Measurements from ENCODE around the gene MGAT4B. TPM values are rescaled to one million over a fixed set of nuclear protein-coding genes. Genes with fewer than 3 reads are reported as not detected.

MGAT4B gene
- total RNA-seq, 4 donors from 2014 or later: 495 to 1,114 (median 787) TPM

DNA sequence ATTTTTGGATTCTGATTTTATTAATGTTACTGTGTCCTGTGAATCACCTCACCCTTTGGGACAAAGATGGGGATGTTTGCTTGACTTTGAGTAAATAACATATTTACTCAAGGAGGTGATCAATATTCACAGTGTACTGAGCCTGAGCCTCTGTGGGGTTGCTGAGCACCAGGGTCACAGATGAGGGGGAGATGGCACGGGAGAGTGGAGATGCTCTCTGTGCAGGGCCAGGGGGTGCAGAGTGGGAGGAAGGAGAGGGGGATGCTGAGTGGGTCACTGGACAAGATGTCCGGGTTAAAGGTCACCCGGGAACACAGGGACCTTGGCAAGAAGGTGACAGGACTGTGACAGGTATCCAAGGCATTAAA, 18.1 kb upstream of the MGAT4B start:
- intact Hi-C loops (cut with DNase I; ENCODE audit: low total_unique reads) (no loop called here), in situ Hi-C loops (cut with MboI; ENCODE audit: low pct_ligation_motif_present in 1 of 4, low pct_unique_long_range_greater_than_20kb in 1 of 4, low sequenced_read_pairs in 3 of 4) (no loop called here)
- no peak for DNase-seq
- Histone ChIP-seq H3K27me3 (no peaks in the 10 kb centered on the region), H3K4me1 (peaks cover 44 to 71% (median 69%) of the 10 kb centered on the region in 4 donors), H3K9me3 (no peaks in the 10 kb centered on the region), H3K27ac (peak overlapping the region in 3 of 4 donors; percentile 45 to 83 (median 77)), H3K4me3 (no peak overlapping the region), H3K36me3 (peaks cover 0 to 41% (median 20%) of the 10 kb centered on the region in 4 donors)
- TF ChIP-seq POLR2A (IDR thresholded peaks at IDR 0.05) (no peak), EP300 (IDR thresholded peaks at IDR 0.05; ENCODE audit: low read depth) (no peak), POLR2AphosphoS5 (IDR thresholded peaks at IDR 0.05) (no peak)
- TF ChIP-seq, protein P1, sequence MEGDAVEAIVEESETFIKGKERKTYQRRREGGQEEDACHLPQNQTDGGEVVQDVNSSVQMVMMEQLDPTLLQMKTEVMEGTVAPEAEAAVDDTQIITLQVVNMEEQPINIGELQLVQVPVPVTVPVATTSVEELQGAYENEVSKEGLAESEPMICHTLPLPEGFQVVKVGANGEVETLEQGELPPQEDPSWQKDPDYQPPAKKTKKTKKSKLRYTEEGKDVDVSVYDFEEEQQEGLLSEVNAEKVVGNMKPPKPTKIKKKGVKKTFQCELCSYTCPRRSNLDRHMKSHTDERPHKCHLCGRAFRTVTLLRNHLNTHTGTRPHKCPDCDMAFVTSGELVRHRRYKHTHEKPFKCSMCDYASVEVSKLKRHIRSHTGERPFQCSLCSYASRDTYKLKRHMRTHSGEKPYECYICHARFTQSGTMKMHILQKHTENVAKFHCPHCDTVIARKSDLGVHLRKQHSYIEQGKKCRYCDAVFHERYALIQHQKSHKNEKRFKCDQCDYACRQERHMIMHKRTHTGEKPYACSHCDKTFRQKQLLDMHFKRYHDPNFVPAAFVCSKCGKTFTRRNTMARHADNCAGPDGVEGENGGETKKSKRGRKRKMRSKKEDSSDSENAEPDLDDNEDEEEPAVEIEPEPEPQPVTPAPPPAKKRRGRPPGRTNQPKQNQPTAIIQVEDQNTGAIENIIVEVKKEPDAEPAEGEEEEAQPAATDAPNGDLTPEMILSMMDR (IDR thresholded peaks at IDR 0.05): no peak
- 72 to 76% methylated on average over 3 of the region's 3 CpGs for WGBS, 2 donors (ENCODE audit: low coverage in 1 of 2)

DNA sequence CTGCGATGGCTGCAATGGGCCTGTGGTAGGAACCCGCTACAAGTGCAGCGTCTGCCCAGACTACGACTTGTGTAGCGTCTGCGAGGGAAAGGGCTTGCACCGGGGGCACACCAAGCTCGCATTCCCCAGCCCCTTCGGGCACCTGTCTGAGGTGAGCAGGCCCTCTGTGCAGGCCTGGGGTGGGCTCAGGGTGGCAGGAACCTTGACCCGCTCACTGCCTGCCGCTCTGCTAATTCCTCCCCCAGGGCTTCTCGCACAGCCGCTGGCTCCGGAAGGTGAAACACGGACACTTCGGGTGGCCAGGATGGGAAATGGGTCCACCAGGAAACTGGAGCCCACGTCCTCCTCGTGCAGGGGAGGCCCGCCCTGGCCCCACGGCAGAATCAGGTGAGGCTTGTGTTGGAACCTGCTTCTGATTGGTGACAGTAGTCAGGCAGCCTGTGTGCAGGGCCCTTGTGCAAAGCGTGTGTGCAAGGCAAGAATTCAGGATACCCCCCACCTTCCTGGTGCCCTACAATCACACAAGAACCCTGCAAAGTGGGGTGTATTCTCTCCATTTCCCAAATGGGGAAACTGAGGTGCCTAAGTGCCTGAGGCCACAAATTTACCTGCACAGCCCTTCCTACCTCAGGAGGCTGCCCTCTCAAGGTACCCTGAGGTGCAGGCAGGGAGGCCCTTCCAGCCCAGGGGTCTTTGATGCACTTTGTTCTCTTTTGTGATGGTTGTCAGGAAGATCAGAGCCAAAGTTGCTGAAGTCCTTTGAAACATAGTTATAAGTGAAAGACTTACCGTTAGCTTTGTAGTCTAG, 17.5 kb upstream of the MGAT4B start:
- in situ Hi-C loops (cut with MboI; ENCODE audit: low pct_ligation_motif_present in 1 of 4, low pct_unique_long_range_greater_than_20kb in 1 of 4, low sequenced_read_pairs in 3 of 4) (no loop called here), intact Hi-C loops (cut with DNase I; ENCODE audit: low total_unique reads) (no loop called here)
- Histone ChIP-seq H3K9me3 (no peaks in the 10 kb centered on the region), H3K36me3 (peaks cover 0 to 35% (median 17%) of the 10 kb centered on the region in 4 donors), H3K27me3 (no peaks in the 10 kb centered on the region), H3K27ac (peak overlapping the region in 2 of 4 donors; percentile 42 to 99), H3K4me1 (peaks cover 50 to 77% (median 75%) of the 10 kb centered on the region in 4 donors), H3K4me3 (peak overlapping the region in 1 of 4 donors; percentile 91)
- WGBS, 2 donors (ENCODE audit: low coverage in 1 of 2): 92% methylated on average over 17 of the region's 22 CpGs; no CpG with 5 or more reads in 1 of the 2 donors
- DNase-seq: no peak
- TF ChIP-seq, protein P1 (IDR thresholded peaks at IDR 0.05): no peak
- TF ChIP-seq POLR2AphosphoS5 (IDR thresholded peaks at IDR 0.05) (peak in 1 of 3 donors; percentile 14), POLR2A (IDR thresholded peaks at IDR 0.05) (no peak), EP300 (IDR thresholded peaks at IDR 0.05; ENCODE audit: low read depth) (no peak)

DNA sequence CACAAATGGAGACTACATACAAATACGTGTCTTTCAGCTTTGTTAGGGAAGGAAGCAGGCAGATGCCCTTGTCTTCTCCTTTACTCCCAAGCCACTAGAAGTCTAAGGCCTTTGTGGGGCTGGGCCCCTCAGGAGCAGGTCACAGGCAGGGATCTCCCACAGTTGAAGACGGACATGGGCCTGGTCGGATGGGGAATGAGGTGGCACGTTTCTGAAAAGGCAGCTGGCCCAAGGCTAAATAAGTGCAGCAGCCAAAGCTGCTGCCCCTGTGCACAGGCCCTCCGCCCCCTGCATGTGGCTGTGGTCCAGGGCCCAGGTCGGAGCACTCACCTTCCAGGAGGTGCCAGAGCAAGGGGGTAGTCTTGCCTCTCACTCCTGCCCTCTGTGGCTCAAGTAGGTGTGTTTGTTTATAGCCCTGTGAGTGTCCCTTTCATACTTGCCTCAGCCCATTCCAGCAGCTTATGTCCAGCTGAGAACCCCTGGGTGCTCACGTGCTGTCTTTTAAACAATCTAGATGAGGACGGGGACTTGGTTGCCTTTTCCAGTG, 15.9 kb upstream of the MGAT4B start:
- peak overlapping the region; percentile 25 to 99 (median 86) for H3K4me3 ChIP-seq
- TF ChIP-seq POLR2AphosphoS5 (IDR thresholded peaks at IDR 0.05) (peak in 1 of 3 donors; percentile 27), POLR2A (IDR thresholded peaks at IDR 0.05) (no peak)
- H3K27ac ChIP-seq: peak overlapping the region; percentile 99 to 100 (median 100)
- DNase-seq: no peak
- peaks cover 61 to 86% (median 83%) of the 10 kb centered on the region in 4 donors for H3K4me1 ChIP-seq
- WGBS, 2 donors (ENCODE audit: low coverage in 1 of 2): 40 to 53% methylated on average over 1 to 8 of the region's 8 CpGs
- no peaks in the 10 kb centered on the region for H3K27me3 ChIP-seq
- H3K9me3 ChIP-seq: no peaks in the 10 kb centered on the region
- intact Hi-C loops (cut with DNase I; ENCODE audit: low total_unique reads) (no loop called here), in situ Hi-C loops (cut with MboI; ENCODE audit: low pct_ligation_motif_present in 1 of 4, low pct_unique_long_range_greater_than_20kb in 1 of 4, low sequenced_read_pairs in 3 of 4) (no loop called here)
- H3K36me3 ChIP-seq: peaks cover 0 to 27% (median 13%) of the 10 kb centered on the region in 4 donors

DNA sequence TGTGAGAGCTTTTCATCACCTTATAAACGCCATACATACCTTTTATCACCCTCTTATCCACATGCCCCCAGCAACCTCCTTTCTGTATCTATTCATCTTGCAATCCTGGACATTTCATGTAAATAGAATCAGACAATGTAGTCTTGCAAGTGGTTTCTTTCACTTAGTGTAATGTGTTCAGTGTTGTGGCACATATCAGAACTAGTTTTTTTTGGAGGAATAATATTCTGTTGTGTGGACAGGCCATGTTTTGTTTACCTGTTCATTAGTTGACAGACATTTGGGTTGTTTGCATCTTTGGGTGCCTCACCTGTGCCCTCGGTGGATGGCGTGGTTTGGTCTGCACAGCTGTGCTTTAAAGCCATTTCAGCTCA, 15.4 kb upstream of the MGAT4B start:
- Histone ChIP-seq H3K4me3 (peak overlapping the region; percentile 25 to 99 (median 86)), H3K27me3 (no peaks in the 10 kb centered on the region), H3K36me3 (peaks cover 0 to 24% (median 12%) of the 10 kb centered on the region in 4 donors), H3K27ac (peak overlapping the region; percentile 99 to 100 (median 100)), H3K9me3 (no peaks in the 10 kb centered on the region), H3K4me1 (peaks cover 57 to 86% (median 83%) of the 10 kb centered on the region in 4 donors)
- in situ Hi-C loops (cut with MboI; ENCODE audit: low pct_ligation_motif_present in 1 of 4, low pct_unique_long_range_greater_than_20kb in 1 of 4, low sequenced_read_pairs in 3 of 4): no loop called here
- DNase-seq: no peak
- intact Hi-C loops (cut with DNase I; ENCODE audit: low total_unique reads): no loop called here
- TF ChIP-seq POLR2A (IDR thresholded peaks at IDR 0.05): no peak
- TF ChIP-seq POLR2AphosphoS5 (IDR thresholded peaks at IDR 0.05): no peak
- TF ChIP-seq EP300 (IDR thresholded peaks at IDR 0.05; ENCODE audit: low read depth): no peak
- TF ChIP-seq, protein P1 (IDR thresholded peaks at IDR 0.05): no peak
- 20 to 25% methylated on average over 2 to 3 of the region's 3 CpGs for WGBS, 2 donors (ENCODE audit: low coverage in 1 of 2)

Measured in transverse colon (tissue), 4 donors.